GM10266 (cell line): ENCODE measurements around the gene NEUROD4.

ENCODE experiments used
- DNase-seq: peaks from one replicate; pipeline ENCODE4 v3.0.0; 2012; ENCODE audit errors: extremely low spot score
- CTCF ChIP-seq: IDR thresholded peaks from 2 replicates; pipeline ENCODE4 v1.5.1; 2012; ENCODE audit warnings: mild to moderate bottlenecking, low read depth; ENCODE audit not compliant: control insufficient read depth, insufficient read depth; ENCODE audit errors: missing control alignments

The NEUROD4 gene

GRCh38 chr12:55024575-55024974 is 4.8 kb downstream of the NEUROD4 start:
- no peak for TF ChIP-seq CTCF
- no peak for DNase-seq

- no peak for TF ChIP-seq CTCF
- no peak for DNase-seq
These were observed 5.7 kb downstream of the NEUROD4 start for GRCh38 chr12:55025508-55025907.

GRCh38 chr12:55034218-55034617 is 14.4 kb downstream of the NEUROD4 start:
- TF ChIP-seq CTCF: no peak
- no peak for DNase-seq

- TF ChIP-seq CTCF: no peak
- no peak for DNase-seq
These were observed 16.7 kb downstream of the NEUROD4 start for GRCh38 chr12:55036326-55037115.

GRCh38 chr12:55037351-55037987 is 17.7 kb downstream of the NEUROD4 start:
- no peak for TF ChIP-seq CTCF
- no peak for DNase-seq

GRCh38 chr12:55039395-55040354 is 19.9 kb downstream of the NEUROD4 start:
- no peak for DNase-seq
- TF ChIP-seq CTCF: no peak
